Upper lobe of right lung (tissue), 1 donor: Measurements from ENCODE around the gene PTPRA. TPM values are rescaled to one million over a fixed set of nuclear protein-coding genes. Genes with fewer than 3 reads are reported as not detected.

ENCODE experiments used
- ATAC-seq: fragments of 200-7000 bp; cut with Tn5 transposase; one replicate; pipeline ENCODE4 v1.9.1; 2020; ENCODE audit warnings: mild to moderate bottlenecking, moderate library complexity
- DNase-seq: peaks from one replicate; pipeline ENCODE4 v3.0.0-alpha.2; 2020
- H3K27ac ChIP-seq: fragments of 200-600 bp; one replicate; pipeline ENCODE4 v1.8.0; 2022
- H3K27me3 ChIP-seq: fragments of 200-600 bp; one replicate; pipeline ENCODE4 v1.8.0; 2022; ENCODE audit warnings: mild to moderate bottlenecking
- H3K36me3 ChIP-seq: fragments of 200-600 bp; one replicate; pipeline ENCODE4 v1.8.0; 2022
- H3K4me1 ChIP-seq: fragments of 200-600 bp; one replicate; pipeline ENCODE4 v1.8.0; 2022
- H3K4me3 ChIP-seq: fragments of 200-600 bp; one replicate; pipeline ENCODE4 v1.8.0; 2022; ENCODE audit warnings: mild to moderate bottlenecking
- H3K9me3 ChIP-seq: fragments of 200-600 bp; one replicate; pipeline ENCODE4 v1.8.0; 2022
- intact Hi-C: fragments of 100-400 bp; cut with DNase I; formaldehyde crosslinking; loops from one replicate; pipeline ENCODE4 v1.11.0; 2022
- total RNA-seq: library from RNA; stranded (reverse); fragmentation: NEBNext Ultra II Directional; extraction: Animal tissue kit (Norgen Biotek cat#: 25700); gene quantifications from one replicate; pipeline ENCODE4 v1.2.1, GENCODE V29; 2021
- TF ChIP-seq, protein P1 (sequence below): fragments of 200-600 bp; IDR thresholded peaks from one replicate; pipeline ENCODE4 v1.8.0; 2022; ENCODE audit warnings: antibody characterized with exemption
- donor health status: DM: no; HTN: yes; CAD: no; lungs with severe emphysema.

Gene PTPRA
- total RNA-seq, 1 donor from 2014 or later = 69.6 TPM

DNA sequence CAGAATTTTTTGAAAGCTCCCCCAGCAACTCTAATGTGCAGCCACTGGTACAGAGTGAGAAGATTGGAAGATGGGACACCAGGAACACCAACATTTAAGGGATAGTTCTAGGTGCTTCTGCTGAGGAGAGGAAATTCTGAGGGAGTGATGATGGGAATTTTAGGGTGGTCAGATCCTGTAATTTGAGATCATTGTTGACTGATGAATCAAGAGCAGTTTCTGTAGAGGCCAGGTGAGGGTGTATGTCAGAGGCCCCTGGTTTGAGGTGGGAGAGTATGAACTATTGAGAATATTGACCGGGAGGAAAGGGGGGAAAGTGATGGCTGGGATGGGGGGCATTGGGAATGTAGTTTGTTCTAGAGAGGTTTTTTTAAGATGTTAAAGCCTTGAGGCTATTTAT lies 47.2 kb downstream of the PTPRA start:
- Histone ChIP-seq H3K27me3 (no peaks in the 10 kb centered on the region), H3K9me3 (no peaks in the 10 kb centered on the region), H3K27ac (no peak overlapping the region), H3K4me1 (no peaks in the 10 kb centered on the region), H3K36me3 (peaks cover 22% of the 10 kb centered on the region), H3K4me3 (no peak overlapping the region)
- intact Hi-C loops = no loop called here
- TF ChIP-seq, protein P1, sequence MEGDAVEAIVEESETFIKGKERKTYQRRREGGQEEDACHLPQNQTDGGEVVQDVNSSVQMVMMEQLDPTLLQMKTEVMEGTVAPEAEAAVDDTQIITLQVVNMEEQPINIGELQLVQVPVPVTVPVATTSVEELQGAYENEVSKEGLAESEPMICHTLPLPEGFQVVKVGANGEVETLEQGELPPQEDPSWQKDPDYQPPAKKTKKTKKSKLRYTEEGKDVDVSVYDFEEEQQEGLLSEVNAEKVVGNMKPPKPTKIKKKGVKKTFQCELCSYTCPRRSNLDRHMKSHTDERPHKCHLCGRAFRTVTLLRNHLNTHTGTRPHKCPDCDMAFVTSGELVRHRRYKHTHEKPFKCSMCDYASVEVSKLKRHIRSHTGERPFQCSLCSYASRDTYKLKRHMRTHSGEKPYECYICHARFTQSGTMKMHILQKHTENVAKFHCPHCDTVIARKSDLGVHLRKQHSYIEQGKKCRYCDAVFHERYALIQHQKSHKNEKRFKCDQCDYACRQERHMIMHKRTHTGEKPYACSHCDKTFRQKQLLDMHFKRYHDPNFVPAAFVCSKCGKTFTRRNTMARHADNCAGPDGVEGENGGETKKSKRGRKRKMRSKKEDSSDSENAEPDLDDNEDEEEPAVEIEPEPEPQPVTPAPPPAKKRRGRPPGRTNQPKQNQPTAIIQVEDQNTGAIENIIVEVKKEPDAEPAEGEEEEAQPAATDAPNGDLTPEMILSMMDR = no peak
- DNase-seq = no peak
- no peak for ATAC-seq

DNA sequence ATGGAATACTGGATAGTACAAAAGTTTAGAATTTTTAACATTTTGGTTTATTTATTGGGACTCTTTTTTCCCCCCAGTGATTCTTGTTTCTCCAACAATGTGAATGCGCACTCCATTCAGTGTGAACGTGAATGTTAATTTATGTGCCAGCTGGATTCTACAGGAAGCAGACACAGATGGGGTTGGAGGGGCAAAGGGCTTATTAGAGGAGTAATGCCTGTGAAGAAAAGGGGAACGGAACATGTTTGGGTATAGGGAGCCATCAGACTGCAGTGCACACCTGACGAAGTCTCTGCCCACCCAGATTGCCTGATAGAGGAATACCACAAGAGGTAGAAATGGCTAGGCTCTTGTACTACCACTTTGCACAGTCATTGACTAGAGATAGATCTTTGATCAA lies 48.2 kb downstream of the PTPRA start:
- no peak for ATAC-seq

DNA sequence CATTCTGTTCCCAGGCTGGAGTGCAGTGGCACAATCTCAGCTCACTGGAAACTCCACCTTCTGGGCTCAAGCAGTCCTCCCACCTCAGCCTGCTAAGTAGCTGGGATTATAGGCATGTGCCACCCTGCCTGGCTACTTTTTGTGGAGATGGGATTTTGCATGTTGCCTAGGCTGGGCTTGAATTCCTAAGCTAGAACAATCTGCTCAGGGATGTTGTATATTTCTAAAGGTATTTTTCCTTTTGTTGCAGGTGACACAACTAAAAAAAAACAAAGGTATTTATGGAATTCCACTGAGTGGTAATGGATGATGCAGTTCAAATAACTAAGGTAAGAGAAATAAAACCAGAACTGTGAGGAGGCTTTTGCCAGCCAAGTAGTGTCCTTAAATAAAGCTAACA lies 49.7 kb downstream of the PTPRA start:
- Histone ChIP-seq H3K27me3 (no peaks in the 10 kb centered on the region), H3K4me1 (no peaks in the 10 kb centered on the region), H3K36me3 (peaks cover 23% of the 10 kb centered on the region), H3K27ac (no peak overlapping the region), H3K4me3 (no peak overlapping the region), H3K9me3 (no peaks in the 10 kb centered on the region)
- TF ChIP-seq, protein P1 = no peak
- peak; percentile 72 for ATAC-seq
- DNase-seq = no peak
- intact Hi-C loops = no loop called here

More for the DNA sequence above, 48.2 kb downstream of the PTPRA start:
- Histone ChIP-seq H3K27me3 (no peaks in the 10 kb centered on the region), H3K4me3 (no peak overlapping the region), H3K9me3 (no peaks in the 10 kb centered on the region), H3K4me1 (no peaks in the 10 kb centered on the region), H3K36me3 (peaks cover 23% of the 10 kb centered on the region), H3K27ac (no peak overlapping the region)
- TF ChIP-seq, protein P1 = no peak
- intact Hi-C loops = no loop called here
- DNase-seq = no peak

DNA sequence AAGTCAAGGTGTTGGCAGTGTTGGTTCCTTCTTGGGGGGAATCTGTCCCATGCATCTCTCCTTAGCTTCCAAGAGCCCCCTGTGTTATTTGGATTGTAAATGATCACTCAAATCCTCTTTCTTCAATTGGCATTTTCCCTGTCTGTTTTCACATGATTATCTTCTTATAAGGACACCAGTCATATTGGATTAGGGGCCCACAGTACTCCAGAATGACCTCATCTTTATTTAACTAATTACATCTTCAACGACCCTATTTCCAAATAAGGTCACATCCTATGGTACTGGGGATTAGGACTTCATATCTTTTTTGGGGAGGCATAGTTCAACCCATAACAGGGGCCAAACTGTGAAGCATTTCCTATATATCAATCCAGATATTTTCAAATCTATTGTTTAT lies 57.3 kb downstream of the PTPRA start:
- H3K4me3 ChIP-seq = no peak overlapping the region
- no peak overlapping the region for H3K27ac ChIP-seq
- H3K9me3 ChIP-seq = no peaks in the 10 kb centered on the region
- H3K36me3 ChIP-seq = peaks cover 16% of the 10 kb centered on the region
- H3K4me1 ChIP-seq = no peaks in the 10 kb centered on the region
- TF ChIP-seq, protein P1 = no peak
- intact Hi-C loops = no loop called here
- H3K27me3 ChIP-seq = no peaks in the 10 kb centered on the region
- DNase-seq (no peak), ATAC-seq (no peak)

DNA sequence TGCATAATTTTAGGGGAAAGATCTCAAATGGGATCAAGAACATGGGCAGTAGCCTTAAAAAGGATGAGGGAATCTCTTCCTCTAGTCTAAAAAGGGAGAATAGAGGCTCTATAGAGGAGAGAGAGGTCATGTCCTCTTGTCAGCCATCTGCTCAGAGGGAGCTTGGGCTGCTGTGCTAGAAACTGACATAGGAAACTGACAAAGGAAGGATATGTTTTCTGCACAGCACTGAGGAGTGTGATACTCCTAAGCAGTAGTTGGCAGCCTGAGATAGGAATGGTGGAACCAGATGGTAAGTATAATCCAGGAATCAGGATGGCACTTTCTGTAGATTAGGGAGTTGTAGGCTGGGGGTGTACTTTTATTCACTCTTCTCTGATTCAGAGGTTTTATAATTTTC lies 59.2 kb downstream of the PTPRA start:
- TF ChIP-seq, protein P1 = no peak
- H3K4me1 ChIP-seq = no peaks in the 10 kb centered on the region
- no peak overlapping the region for H3K4me3 ChIP-seq
- intact Hi-C loops = no loop called here
- ATAC-seq (no peak), DNase-seq (no peak)
- no peak overlapping the region for H3K27ac ChIP-seq
- peaks cover 15% of the 10 kb centered on the region for H3K36me3 ChIP-seq
- H3K9me3 ChIP-seq = no peaks in the 10 kb centered on the region
- no peaks in the 10 kb centered on the region for H3K27me3 ChIP-seq

DNA sequence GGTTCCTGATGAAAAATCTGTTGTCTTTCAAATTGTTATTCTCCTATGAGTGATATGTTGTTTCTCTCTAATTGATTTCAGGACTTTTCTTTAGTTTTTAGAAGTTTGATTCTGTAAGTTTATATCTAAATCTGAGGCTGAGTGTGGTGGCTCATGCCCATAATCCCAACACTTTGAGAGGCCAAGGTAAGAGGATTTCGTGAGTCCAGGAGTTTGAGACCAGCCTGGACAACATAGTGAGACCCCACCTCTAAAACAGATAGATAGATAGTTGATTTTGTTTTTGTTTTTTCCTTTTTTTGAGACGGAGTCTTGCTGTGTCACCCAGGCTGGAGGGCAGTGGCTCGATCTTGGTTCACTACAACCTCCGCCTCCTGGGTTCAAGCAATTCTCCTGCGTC lies 64.6 kb downstream of the PTPRA start:
- DNase-seq (no peak), ATAC-seq (no peak)
- no peaks in the 10 kb centered on the region for H3K9me3 ChIP-seq
- no peak overlapping the region for H3K4me3 ChIP-seq
- no peak overlapping the region for H3K27ac ChIP-seq
- TF ChIP-seq, protein P1 = no peak
- intact Hi-C loops = no loop called here
- no peaks in the 10 kb centered on the region for H3K27me3 ChIP-seq
- peaks cover 5% of the 10 kb centered on the region for H3K4me1 ChIP-seq
- H3K36me3 ChIP-seq = no peaks in the 10 kb centered on the region
